HG02981 (cell line): ENCODE data around the gene FBXO44.
"Not testable (repeated sequence)": the region's sequence is repeated elsewhere in the genome, so short reads cannot be mapped to it uniquely, and the experiment has no call there.

Experiments used
- ATAC-seq: cut with Tn5 transposase; IDR thresholded peaks from one replicate; pipeline ENCODE4 v1.9.1; 2021; ENCODE audit warnings: mild to moderate bottlenecking, moderate library complexity; ENCODE audit not compliant: unreplicated experiment

FBXO44 gene

GRCh38 chr1:11639372-11639771 is 15.3 kb upstream of the FBXO44 start:
- no peak for ATAC-seq

GRCh38 chr1:11640101-11640500 is 14.6 kb upstream of the FBXO44 start:
- ATAC-seq: no peak

- no peak for ATAC-seq
Observed at GRCh38 chr1:11640944-11641343, 13.7 kb upstream of the FBXO44 start.

- no peak for ATAC-seq
Observed at GRCh38 chr1:11641776-11642305, 12.8 kb upstream of the FBXO44 start.

- ATAC-seq: not testable (repeated sequence)
Observed at GRCh38 chr1:11642418-11643017, 12.2 kb upstream of the FBXO44 start.

- no peak for ATAC-seq
Observed at GRCh38 chr1:11643782-11644181, 10.9 kb upstream of the FBXO44 start.

- ATAC-seq: no peak
Observed at GRCh38 chr1:11645270-11645669, 9.4 kb upstream of the FBXO44 start.

GRCh38 chr1:11645670-11646265 is 8.9 kb upstream of the FBXO44 start:
- peak; percentile 44 for ATAC-seq

- ATAC-seq: no peak
Observed at GRCh38 chr1:11646317-11646716, 8.4 kb upstream of the FBXO44 start.

GRCh38 chr1:11647333-11647732 is 7.3 kb upstream of the FBXO44 start:
- ATAC-seq: no peak

GRCh38 chr1:11648039-11648438 is 6.6 kb upstream of the FBXO44 start:
- ATAC-seq: no peak

GRCh38 chr1:11648732-11649158 is 5.9 kb upstream of the FBXO44 start:
- ATAC-seq: no peak

GRCh38 chr1:11649237-11649623 is 5.4 kb upstream of the FBXO44 start:
- ATAC-seq: no peak

- no peak for ATAC-seq
Observed at GRCh38 chr1:11649624-11650330, 4.9 kb upstream of the FBXO44 start.

- no peak for ATAC-seq
Observed at GRCh38 chr1:11650331-11650991, 4.2 kb upstream of the FBXO44 start.

GRCh38 chr1:11651017-11651416 is 3.7 kb upstream of the FBXO44 start:
- no peak for ATAC-seq

GRCh38 chr1:11652203-11652780 is 2.4 kb upstream of the FBXO44 start:
- no peak for ATAC-seq

- no peak for ATAC-seq
Observed at GRCh38 chr1:11653101-11653860, 1.4 kb upstream of the FBXO44 start.

GRCh38 chr1:11653861-11654136 is 878 bp upstream of the FBXO44 start:
- ATAC-seq: no peak

GRCh38 chr1:11654939-11655808 is 497 bp downstream of the FBXO44 start:
- ATAC-seq: peak; percentile 34
